HCT116 (cell line): ENCODE measurements around the gene RIMS4.

Experiments used
- EZH2 ChIP-seq: fragments of 200-600 bp; sonication (generic); IDR thresholded peaks from 2 replicates; pipeline ENCODE4 v1.6.1; 2017; ENCODE audit warnings: antibody characterized with exemption, mixed run types
- POLR2AphosphoS5 ChIP-seq: IDR thresholded peaks from 2 replicates; pipeline ENCODE4 v1.6.1; 2011; ENCODE audit warnings: mild to moderate bottlenecking, low read depth, low read length, moderate library complexity
- RAD21 ChIP-seq: IDR thresholded peaks from 2 replicates; pipeline ENCODE4 v1.6.1; 2012; ENCODE audit warnings: low read depth, mild to moderate bottlenecking
- TF ChIP-seq, protein P1 (sequence below), 3 experiments: fragments of 200-600 bp in 1 of 3; sonication (generic) in 1 of 3; IDR thresholded peaks in 2 of 3; conservative IDR thresholded peaks in 1 of 3; 2 replicates each; pipeline ENCODE4 v1.5.1; 2012 to 2017; ENCODE audit warnings: low read depth in 2 of 3, low read length in 2 of 3, antibody characterized with exemption in 1 of 3, borderline replicate concordance in 1 of 3, control low read depth in 1 of 3, mild to moderate bottlenecking in 1 of 3, mixed read lengths in 1 of 3, mixed run types in 1 of 3, moderate library complexity in 1 of 3; ENCODE audit not compliant: insufficient read depth in 1 of 3

DNA sequence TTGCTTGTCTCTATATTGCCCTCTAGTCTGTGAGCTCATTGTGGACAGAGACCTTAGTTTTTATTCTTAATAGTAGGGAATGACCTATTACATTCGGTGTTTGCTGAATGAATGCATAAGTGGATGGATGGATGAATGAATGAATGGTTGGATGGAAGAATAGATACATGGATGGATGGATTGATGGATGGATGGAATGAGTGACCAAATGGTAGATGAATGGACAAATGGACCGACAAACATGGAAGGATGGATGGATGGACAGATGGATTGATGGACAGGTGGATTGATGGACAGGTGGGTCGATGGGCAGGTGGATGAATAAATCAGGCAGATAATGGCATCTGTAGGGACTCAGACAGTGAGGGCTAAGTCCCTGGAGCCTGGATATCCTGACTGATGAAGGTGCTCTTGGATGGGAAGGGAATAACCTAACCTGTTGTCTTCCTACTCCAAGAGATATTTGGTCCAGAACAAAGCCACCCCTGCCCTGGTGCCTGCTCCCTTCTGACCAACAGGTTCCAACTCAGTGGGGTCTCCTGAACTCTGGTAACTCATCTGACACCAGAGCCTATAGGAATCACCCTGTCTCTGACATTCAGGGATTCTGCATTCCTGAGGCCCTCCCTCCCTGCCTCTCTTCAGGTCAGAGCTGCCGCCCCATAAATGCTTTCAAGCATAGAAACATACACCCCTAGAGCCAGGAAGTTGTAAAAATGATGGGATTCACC is 104.8 kb downstream of the RIMS4 start:
- TF ChIP-seq, protein P1, sequence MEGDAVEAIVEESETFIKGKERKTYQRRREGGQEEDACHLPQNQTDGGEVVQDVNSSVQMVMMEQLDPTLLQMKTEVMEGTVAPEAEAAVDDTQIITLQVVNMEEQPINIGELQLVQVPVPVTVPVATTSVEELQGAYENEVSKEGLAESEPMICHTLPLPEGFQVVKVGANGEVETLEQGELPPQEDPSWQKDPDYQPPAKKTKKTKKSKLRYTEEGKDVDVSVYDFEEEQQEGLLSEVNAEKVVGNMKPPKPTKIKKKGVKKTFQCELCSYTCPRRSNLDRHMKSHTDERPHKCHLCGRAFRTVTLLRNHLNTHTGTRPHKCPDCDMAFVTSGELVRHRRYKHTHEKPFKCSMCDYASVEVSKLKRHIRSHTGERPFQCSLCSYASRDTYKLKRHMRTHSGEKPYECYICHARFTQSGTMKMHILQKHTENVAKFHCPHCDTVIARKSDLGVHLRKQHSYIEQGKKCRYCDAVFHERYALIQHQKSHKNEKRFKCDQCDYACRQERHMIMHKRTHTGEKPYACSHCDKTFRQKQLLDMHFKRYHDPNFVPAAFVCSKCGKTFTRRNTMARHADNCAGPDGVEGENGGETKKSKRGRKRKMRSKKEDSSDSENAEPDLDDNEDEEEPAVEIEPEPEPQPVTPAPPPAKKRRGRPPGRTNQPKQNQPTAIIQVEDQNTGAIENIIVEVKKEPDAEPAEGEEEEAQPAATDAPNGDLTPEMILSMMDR (IDR thresholded peaks at IDR 0.05 in 2 of 3, conservative IDR thresholded peaks at IDR 0.05 in 1 of 3; ENCODE audit: borderline replicate concordance in 1 of 3, insufficient read depth in 1 of 3, low read depth in 2 of 3, low read length in 2 of 3) = no peak
- no peak for TF ChIP-seq RAD21
- TF ChIP-seq POLR2AphosphoS5 = no peak
- no peak for TF ChIP-seq EZH2
